B cell (primary cell): ENCODE measurements around the gene SLC1A1.

Source experiments
- EZH2 ChIP-seq: IDR thresholded peaks from 2 replicates; pipeline ENCODE4 v1.6.1; 2012; ENCODE audit warnings: borderline replicate concordance, low read depth, mild to moderate bottlenecking, moderate library complexity, low read length; ENCODE audit not compliant: insufficient read depth, poor library complexity, severe bottlenecking
- TF ChIP-seq, protein P1 (sequence below): fragments of 200-600 bp; IDR thresholded peaks from one replicate; pipeline ENCODE4 v1.8.0; 2022; ENCODE audit warnings: antibody characterized with exemption, mild to moderate bottlenecking

- TF ChIP-seq, protein P1, sequence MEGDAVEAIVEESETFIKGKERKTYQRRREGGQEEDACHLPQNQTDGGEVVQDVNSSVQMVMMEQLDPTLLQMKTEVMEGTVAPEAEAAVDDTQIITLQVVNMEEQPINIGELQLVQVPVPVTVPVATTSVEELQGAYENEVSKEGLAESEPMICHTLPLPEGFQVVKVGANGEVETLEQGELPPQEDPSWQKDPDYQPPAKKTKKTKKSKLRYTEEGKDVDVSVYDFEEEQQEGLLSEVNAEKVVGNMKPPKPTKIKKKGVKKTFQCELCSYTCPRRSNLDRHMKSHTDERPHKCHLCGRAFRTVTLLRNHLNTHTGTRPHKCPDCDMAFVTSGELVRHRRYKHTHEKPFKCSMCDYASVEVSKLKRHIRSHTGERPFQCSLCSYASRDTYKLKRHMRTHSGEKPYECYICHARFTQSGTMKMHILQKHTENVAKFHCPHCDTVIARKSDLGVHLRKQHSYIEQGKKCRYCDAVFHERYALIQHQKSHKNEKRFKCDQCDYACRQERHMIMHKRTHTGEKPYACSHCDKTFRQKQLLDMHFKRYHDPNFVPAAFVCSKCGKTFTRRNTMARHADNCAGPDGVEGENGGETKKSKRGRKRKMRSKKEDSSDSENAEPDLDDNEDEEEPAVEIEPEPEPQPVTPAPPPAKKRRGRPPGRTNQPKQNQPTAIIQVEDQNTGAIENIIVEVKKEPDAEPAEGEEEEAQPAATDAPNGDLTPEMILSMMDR, result no peak
- no peak for TF ChIP-seq EZH2
Observed at GRCh38 chr9:4559261-4560182, 69.3 kb downstream of the SLC1A1 start.
